SH-SY5Y (cell line): ENCODE data around the gene ATP1A1.

ENCODE experiments used
- GATA2 ChIP-seq: IDR thresholded peaks from 2 replicates; pipeline ENCODE4 v1.6.1; 2011; ENCODE audit warnings: mild to moderate bottlenecking, low read depth, low read length
- GATA3 ChIP-seq: IDR thresholded peaks from 2 replicates; pipeline ENCODE4 v1.6.1; 2011; ENCODE audit warnings: low read depth, mild to moderate bottlenecking, low read length, moderate library complexity

DNA sequence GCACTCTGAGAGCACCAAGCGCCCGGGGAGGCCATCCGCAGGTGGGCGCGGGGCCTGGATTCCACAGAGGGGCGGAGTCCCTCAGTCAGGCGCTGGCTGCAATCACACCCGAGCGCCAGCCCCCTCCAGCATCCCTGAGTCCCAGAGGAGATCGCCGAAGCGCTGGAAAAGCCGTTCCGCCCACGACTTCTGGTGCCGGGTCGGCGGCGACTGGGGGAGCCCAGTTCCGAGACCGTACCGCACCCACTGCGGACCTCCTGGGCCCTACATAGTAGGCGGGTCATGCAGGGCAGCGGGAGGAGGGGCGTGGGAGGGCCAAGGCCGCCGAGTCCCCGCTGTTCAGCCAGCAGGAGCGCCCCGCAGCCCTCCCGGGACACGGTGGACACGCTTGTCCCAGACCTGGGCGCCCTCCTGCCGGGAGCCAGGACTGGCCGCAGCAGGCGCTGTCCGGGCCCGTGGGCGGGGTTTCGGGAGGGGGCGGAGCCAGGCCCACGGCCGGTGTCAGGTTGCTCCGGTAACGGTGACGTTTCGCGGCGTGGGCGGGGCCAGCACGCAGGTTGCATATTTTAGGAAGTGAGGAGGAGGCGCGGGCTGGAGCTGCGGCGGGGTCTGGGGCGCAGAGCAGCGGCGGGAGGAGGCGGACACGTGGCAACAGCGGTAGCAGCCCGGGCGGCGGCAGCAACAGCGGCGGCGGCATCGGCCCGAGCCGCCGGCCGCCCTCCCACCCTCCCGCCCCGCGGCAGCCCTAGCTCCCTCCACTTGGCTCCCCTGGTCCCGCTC, at the start of gene ATP1A1:
- TF ChIP-seq GATA3 = no peak
- no peak for TF ChIP-seq GATA2
